NCI-H1092 (cell line): ENCODE results near the gene CACNG4.

Source experiments
- DNase-seq: peaks from one replicate; lab custom pipeline; 2025; lab: John Stamatoyannopoulos, UW

Gene CACNG4

GRCh38 chr17:67066717-67067116, 102.2 kb downstream of the CACNG4 start:
- DNase-seq, result no peak

- no peak for DNase-seq
Observed at GRCh38 chr17:67067571-67068482, 103.3 kb downstream of the CACNG4 start.

GRCh38 chr17:67068999-67069398, 104.5 kb downstream of the CACNG4 start:
- DNase-seq, result peak; percentile 47

GRCh38 chr17:67069603-67070136, 105.2 kb downstream of the CACNG4 start:
- DNase-seq, result no peak

GRCh38 chr17:67071595-67071994, 107.1 kb downstream of the CACNG4 start:
- DNase-seq, result no peak

GRCh38 chr17:67072885-67073284, 108.4 kb downstream of the CACNG4 start:
- DNase-seq, result no peak

GRCh38 chr17:67074781-67075180, 110.3 kb downstream of the CACNG4 start:
- no peak for DNase-seq

GRCh38 chr17:67076290-67076689, 111.8 kb downstream of the CACNG4 start:
- no peak for DNase-seq

- no peak for DNase-seq
Observed at GRCh38 chr17:67078292-67078691, 113.8 kb downstream of the CACNG4 start.

- DNase-seq, result no peak
Observed at GRCh38 chr17:67079491-67079890, 115.0 kb downstream of the CACNG4 start.

- no peak for DNase-seq
Observed at GRCh38 chr17:67080804-67081203, 116.3 kb downstream of the CACNG4 start.

- DNase-seq, result no peak
Observed at GRCh38 chr17:67082107-67082506, 117.6 kb downstream of the CACNG4 start.
